ENCODE results near the gene ARRDC5.
"Not testable (repeated sequence)": the region's sequence is repeated elsewhere in the genome, so short reads cannot be mapped to it uniquely, and the experiment has no call there.

Gene ARRDC5

DNA sequence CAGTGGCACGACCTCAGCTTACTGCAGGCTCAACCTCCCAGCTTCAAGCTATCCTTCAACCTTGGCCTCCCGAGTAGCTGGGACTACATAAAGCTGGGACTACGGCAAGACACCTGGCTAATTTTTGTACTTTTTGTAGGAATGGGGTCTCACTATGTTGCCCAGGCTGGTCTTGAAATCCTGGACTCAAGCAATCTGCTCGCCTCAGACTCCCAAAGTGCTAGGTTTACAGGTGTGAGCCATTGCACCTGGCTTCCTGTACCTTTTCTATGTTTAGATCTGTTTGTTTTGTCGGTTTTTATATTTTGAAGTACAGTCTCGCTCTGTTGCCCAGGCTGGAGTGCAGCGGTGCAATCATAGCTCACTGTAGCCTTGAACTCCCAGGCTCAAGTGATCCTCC, 53.7 kb downstream of the ARRDC5 start:
- TF ChIP-seq, protein P1, sequence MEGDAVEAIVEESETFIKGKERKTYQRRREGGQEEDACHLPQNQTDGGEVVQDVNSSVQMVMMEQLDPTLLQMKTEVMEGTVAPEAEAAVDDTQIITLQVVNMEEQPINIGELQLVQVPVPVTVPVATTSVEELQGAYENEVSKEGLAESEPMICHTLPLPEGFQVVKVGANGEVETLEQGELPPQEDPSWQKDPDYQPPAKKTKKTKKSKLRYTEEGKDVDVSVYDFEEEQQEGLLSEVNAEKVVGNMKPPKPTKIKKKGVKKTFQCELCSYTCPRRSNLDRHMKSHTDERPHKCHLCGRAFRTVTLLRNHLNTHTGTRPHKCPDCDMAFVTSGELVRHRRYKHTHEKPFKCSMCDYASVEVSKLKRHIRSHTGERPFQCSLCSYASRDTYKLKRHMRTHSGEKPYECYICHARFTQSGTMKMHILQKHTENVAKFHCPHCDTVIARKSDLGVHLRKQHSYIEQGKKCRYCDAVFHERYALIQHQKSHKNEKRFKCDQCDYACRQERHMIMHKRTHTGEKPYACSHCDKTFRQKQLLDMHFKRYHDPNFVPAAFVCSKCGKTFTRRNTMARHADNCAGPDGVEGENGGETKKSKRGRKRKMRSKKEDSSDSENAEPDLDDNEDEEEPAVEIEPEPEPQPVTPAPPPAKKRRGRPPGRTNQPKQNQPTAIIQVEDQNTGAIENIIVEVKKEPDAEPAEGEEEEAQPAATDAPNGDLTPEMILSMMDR (IDR thresholded peaks at IDR 0.05) = no peak
- no peaks in the 10 kb centered on the region for H3K27me3 ChIP-seq (ENCODE audit: control insufficient read depth, insufficient read depth, low read length)
- H3K79me2 ChIP-seq = no peaks in the 10 kb centered on the region
- no peak overlapping the region for H3K4me2 ChIP-seq (ENCODE audit: low read length)
- no peak overlapping the region for H3K27ac ChIP-seq
- no peak overlapping the region for H2AFZ ChIP-seq
- no peaks in the 10 kb centered on the region for H3K4me1 ChIP-seq
- H3K9ac ChIP-seq = no peak overlapping the region
- H3K36me3 ChIP-seq (ENCODE audit: control insufficient read depth, insufficient read depth, low read length) = no peaks in the 10 kb centered on the region
- no peaks in the 10 kb centered on the region for H3K9me3 ChIP-seq (ENCODE audit: control insufficient read depth, low read length)
- no peak overlapping the region for H3K4me3 ChIP-seq (ENCODE audit: low read depth, low read length)

DNA sequence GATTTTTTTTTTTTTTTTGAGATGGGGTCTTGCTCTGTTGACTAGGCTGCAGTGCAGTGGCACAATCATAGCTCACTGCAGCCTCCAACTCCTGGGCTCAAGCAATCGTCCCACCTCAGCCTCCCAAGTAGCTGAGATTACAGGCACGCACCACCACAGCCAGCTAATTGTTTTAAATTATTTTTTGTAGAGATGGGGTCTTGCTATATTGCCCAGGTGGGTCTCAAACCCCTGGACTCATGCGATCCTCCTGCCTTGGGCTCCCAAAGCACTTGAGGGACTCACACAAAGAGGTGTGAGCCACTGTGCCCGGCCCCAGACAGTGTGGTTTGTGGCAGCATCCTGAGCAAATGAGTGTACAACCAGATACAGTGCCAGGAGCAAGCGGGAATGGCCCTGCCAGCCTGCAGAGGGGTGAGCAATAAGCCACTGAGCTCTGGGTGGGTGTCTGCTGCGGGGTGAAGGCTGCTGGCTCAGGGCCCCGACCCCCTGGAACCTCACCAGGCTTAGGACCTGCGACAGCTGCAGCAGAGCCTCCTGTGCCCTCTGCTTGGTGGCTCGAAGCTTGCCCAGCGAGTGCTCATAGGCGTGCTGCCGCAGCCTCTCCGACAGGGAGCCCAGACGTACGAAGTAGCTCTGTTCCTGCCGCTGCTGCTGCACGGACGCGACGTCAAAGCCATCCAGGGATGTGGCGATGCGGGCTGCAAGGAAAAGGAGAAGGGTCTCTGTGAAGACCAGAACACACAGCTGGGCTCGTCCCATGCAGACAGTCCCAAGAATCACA, 55.3 kb downstream of the ARRDC5 start:
- TF ChIP-seq, protein P1 (IDR thresholded peaks at IDR 0.05) = no peak
- H3K36me3 ChIP-seq (ENCODE audit: control insufficient read depth, insufficient read depth, low read length) = no peaks in the 10 kb centered on the region
- H3K27me3 ChIP-seq (ENCODE audit: control insufficient read depth, insufficient read depth, low read length) = no peaks in the 10 kb centered on the region
- no peak overlapping the region for H3K27ac ChIP-seq
- no peak overlapping the region for H3K4me3 ChIP-seq (ENCODE audit: low read depth, low read length)
- no peak overlapping the region for H3K4me2 ChIP-seq (ENCODE audit: low read length)
- H2AFZ ChIP-seq = no peak overlapping the region
- no peaks in the 10 kb centered on the region for H3K79me2 ChIP-seq
- H3K4me1 ChIP-seq = no peaks in the 10 kb centered on the region
- no peak overlapping the region for H3K9ac ChIP-seq
- no peaks in the 10 kb centered on the region for H3K9me3 ChIP-seq (ENCODE audit: control insufficient read depth, low read length)

DNA sequence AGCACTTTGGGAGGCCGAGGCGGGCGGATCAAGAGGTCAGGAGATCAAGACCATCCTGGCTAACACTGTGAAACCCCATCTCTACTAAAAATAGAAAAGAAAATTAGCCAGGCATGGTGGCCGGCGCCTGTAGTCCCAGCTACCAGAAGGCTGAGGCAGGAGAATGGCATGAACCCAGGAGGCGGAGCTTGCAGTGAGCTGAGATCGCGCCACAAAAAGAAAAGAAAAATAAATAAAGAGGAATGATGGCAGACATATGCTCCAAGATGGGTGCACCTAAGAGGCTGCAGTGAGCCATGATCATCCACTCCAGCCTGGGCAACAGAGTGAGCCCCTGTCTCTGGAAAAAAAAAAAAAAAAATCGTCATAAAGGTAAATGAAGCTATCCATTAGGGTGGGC, 56.7 kb downstream of the ARRDC5 start:
- not testable (repeated sequence) for H3K27ac ChIP-seq; H3K27me3 ChIP-seq (ENCODE audit: control insufficient read depth, insufficient read depth, low read length); H3K36me3 ChIP-seq (ENCODE audit: control insufficient read depth, insufficient read depth, low read length); H3K4me3 ChIP-seq (ENCODE audit: low read depth, low read length); H3K4me1 ChIP-seq; H3K79me2 ChIP-seq; H3K9ac ChIP-seq; H2AFZ ChIP-seq; H3K4me2 ChIP-seq (ENCODE audit: low read length); H3K9me3 ChIP-seq (ENCODE audit: control insufficient read depth, low read length)

DNA sequence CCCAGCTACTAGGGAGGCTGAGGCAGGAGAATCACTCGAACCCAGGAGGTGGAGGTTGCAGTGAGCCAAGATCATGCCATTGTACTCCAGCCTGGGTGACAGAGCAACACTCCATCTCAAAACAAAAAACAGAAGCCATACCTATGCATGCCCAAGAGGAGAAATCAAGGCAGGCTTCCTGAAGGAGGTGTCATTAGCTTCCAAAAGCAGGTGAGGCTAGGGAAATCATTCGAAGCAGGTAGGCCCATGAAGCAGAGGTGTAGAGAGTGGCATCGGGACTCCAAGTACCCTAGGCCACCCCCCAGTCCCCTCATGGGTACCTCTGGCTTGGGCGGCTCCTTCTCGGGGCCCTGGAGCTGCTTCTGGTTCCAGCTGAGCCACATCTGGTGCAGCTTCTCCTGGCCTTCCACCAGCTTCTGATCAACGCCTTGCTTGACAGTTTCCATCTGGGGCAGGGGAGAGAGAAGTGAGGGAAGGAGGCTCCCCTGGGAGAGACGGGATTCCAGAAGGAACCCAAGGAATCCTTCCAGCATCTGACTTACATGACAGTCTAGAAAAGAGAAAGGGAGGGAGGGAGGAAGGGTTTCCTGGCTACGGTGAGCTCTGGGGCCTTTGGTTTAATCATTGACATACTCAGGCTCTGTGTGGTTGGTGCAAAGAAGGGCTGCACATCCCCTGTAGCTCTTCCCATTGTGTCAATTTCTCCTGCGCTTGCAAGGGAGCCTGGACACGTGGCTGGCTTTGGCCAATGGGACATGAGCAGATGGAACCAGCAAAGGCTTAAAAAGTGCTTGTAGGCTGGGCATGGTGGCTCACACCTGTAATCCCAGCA, 58.1 kb downstream of the ARRDC5 start:
- Histone ChIP-seq H3K36me3 (ENCODE audit: control insufficient read depth, insufficient read depth, low read length) (no peaks in the 10 kb centered on the region), H3K79me2 (no peaks in the 10 kb centered on the region), H3K27me3 (ENCODE audit: control insufficient read depth, insufficient read depth, low read length) (no peaks in the 10 kb centered on the region), H3K4me3 (ENCODE audit: low read depth, low read length) (no peak overlapping the region), H3K9me3 (ENCODE audit: control insufficient read depth, low read length) (no peaks in the 10 kb centered on the region), H3K9ac (no peak overlapping the region), H3K27ac (no peak overlapping the region), H3K4me2 (ENCODE audit: low read length) (no peak overlapping the region), H3K4me1 (no peaks in the 10 kb centered on the region), H2AFZ (no peak overlapping the region)
- TF ChIP-seq, protein P1 (IDR thresholded peaks at IDR 0.05) = no peak

DNA sequence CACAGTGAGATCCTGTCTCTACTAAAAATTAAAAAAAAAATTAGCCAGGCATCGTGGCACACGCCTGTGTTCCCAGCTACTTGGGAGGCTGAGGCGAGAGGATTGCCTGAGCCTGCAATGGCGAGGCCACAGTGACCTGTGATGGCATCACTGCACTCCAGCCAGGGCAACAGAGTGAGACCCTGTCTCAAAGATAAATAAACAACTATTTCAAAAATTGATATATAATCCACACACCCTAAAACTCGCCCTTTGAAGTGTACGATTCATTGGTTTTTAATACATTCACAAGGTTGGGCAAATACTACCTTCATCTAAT, 59.1 kb downstream of the ARRDC5 start:
- no peaks in the 10 kb centered on the region for H3K4me1 ChIP-seq
- no peak overlapping the region for H3K9ac ChIP-seq
- TF ChIP-seq, protein P1 (IDR thresholded peaks at IDR 0.05) = no peak
- no peaks in the 10 kb centered on the region for H3K79me2 ChIP-seq
- H3K27me3 ChIP-seq (ENCODE audit: control insufficient read depth, insufficient read depth, low read length) = no peaks in the 10 kb centered on the region
- no peak overlapping the region for H3K4me2 ChIP-seq (ENCODE audit: low read length)
- H2AFZ ChIP-seq = no peak overlapping the region
- H3K27ac ChIP-seq = no peak overlapping the region
- no peaks in the 10 kb centered on the region for H3K36me3 ChIP-seq (ENCODE audit: control insufficient read depth, insufficient read depth, low read length)
- no peaks in the 10 kb centered on the region for H3K9me3 ChIP-seq (ENCODE audit: control insufficient read depth, low read length)
- H3K4me3 ChIP-seq (ENCODE audit: low read depth, low read length) = no peak overlapping the region
